Kidney tubule cell (primary cell): ENCODE measurements around the gene ETV6.
"Not testable (repeated sequence)": the region's sequence is repeated elsewhere in the genome, so short reads cannot be mapped to it uniquely, and the experiment has no call there.

Experiments used
- DNase-seq: peaks from one replicate; pipeline ENCODE4 v3.0.0-alpha.2; 2018; ENCODE audit warnings: low spot score

The ETV6 gene

GRCh38 chr12:11668611-11669010, 19.1 kb downstream of the ETV6 start:
- no peak for DNase-seq

- no peak for DNase-seq
Measured at GRCh38 chr12:11669348-11669747, 19.9 kb downstream of the ETV6 start.

- DNase-seq = no peak
Measured at GRCh38 chr12:11672256-11673191, 23.1 kb downstream of the ETV6 start.

- no peak for DNase-seq
Measured at GRCh38 chr12:11673666-11674461, 24.4 kb downstream of the ETV6 start.

GRCh38 chr12:11674894-11675390, 25.5 kb downstream of the ETV6 start:
- no peak for DNase-seq

GRCh38 chr12:11676052-11676451, 26.6 kb downstream of the ETV6 start:
- peak; percentile 55 for DNase-seq

GRCh38 chr12:11677093-11677492, 27.6 kb downstream of the ETV6 start:
- no peak for DNase-seq

GRCh38 chr12:11677752-11678151, 28.3 kb downstream of the ETV6 start:
- no peak for DNase-seq

GRCh38 chr12:11678781-11679180, 29.3 kb downstream of the ETV6 start:
- DNase-seq = no peak

GRCh38 chr12:11681207-11681606, 31.7 kb downstream of the ETV6 start:
- peak; percentile 28 for DNase-seq

- DNase-seq = not testable (repeated sequence)
Measured at GRCh38 chr12:11681695-11682094, 32.2 kb downstream of the ETV6 start.

GRCh38 chr12:11684393-11684792, 34.9 kb downstream of the ETV6 start:
- DNase-seq = no peak

- DNase-seq = no peak
Measured at GRCh38 chr12:11684811-11685210, 35.3 kb downstream of the ETV6 start.

GRCh38 chr12:11685316-11685715, 35.8 kb downstream of the ETV6 start:
- no peak for DNase-seq

GRCh38 chr12:11685716-11686115, 36.2 kb downstream of the ETV6 start:
- no peak for DNase-seq

GRCh38 chr12:11686120-11686519, 36.6 kb downstream of the ETV6 start:
- no peak for DNase-seq

GRCh38 chr12:11687528-11687927, 38.1 kb downstream of the ETV6 start:
- DNase-seq = no peak

GRCh38 chr12:11688379-11688778, 38.9 kb downstream of the ETV6 start:
- no peak for DNase-seq

GRCh38 chr12:11688831-11689230, 39.4 kb downstream of the ETV6 start:
- no peak for DNase-seq

GRCh38 chr12:11689591-11690186, 40.2 kb downstream of the ETV6 start:
- no peak for DNase-seq

GRCh38 chr12:11693067-11693466, 43.6 kb downstream of the ETV6 start:
- DNase-seq = no peak

- DNase-seq = no peak
Measured at GRCh38 chr12:11693601-11694000, 44.1 kb downstream of the ETV6 start.
